ENCODE measurements around the gene HMCN2.

GRCh38 chr9:130300739-130301138 lies 35.2 kb downstream of the HMCN2 start:
- TF ChIP-seq, protein P1, sequence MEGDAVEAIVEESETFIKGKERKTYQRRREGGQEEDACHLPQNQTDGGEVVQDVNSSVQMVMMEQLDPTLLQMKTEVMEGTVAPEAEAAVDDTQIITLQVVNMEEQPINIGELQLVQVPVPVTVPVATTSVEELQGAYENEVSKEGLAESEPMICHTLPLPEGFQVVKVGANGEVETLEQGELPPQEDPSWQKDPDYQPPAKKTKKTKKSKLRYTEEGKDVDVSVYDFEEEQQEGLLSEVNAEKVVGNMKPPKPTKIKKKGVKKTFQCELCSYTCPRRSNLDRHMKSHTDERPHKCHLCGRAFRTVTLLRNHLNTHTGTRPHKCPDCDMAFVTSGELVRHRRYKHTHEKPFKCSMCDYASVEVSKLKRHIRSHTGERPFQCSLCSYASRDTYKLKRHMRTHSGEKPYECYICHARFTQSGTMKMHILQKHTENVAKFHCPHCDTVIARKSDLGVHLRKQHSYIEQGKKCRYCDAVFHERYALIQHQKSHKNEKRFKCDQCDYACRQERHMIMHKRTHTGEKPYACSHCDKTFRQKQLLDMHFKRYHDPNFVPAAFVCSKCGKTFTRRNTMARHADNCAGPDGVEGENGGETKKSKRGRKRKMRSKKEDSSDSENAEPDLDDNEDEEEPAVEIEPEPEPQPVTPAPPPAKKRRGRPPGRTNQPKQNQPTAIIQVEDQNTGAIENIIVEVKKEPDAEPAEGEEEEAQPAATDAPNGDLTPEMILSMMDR (IDR thresholded peaks at IDR 0.05), result no peak
- TF ChIP-seq POLR2A (IDR thresholded peaks at IDR 0.05), result no peak

All from stomach (tissue), 4 donors.